Measurements from ENCODE around the gene RNF183. TPM values are rescaled to one million over a fixed set of nuclear protein-coding genes. Genes with fewer than 3 reads are reported as not detected.

The RNF183 gene
- total RNA-seq, 3 donors from 2014 or later (not counting 1 experiment from before 2014, with no cell fraction given): not detected

- peak; percentile 23 to 51 (median 41) for ATAC-seq
- Histone ChIP-seq H3K4me3 (ENCODE audit: low read length) (peak overlapping the region; percentile 89), H3K9me3 (ENCODE audit: control insufficient read depth, insufficient read depth, low read length) (no peaks in the 10 kb centered on the region), H3K27ac (ENCODE audit: low read length) (peak overlapping the region; percentile 95), H3K4me1 (ENCODE audit: control insufficient read depth, insufficient read depth, low read length) (peaks cover 8% of the 10 kb centered on the region), H3K36me3 (ENCODE audit: control insufficient read depth, insufficient read depth, low read length) (peaks cover 52% of the 10 kb centered on the region), H3K27me3 (ENCODE audit: control insufficient read depth, insufficient read depth, low read length) (no peaks in the 10 kb centered on the region)
- H3K9me3 Mint-ChIP-seq: no peaks in the 10 kb centered on the region
- intact Hi-C loops (cut with micrococcal nuclease): loop anchor here (1.0 to 10.0 kb wide), 6 partner anchors 53 to 384 kb away; partner anchors contain the start of genes C9orf43, FKBP15, POLE3 and SLC31A1
- H3K4me3 Mint-ChIP-seq: no peak overlapping the region
- WGBS (ENCODE audit: insufficient coverage): under 1% methylated on average over 12 of the region's 15 CpGs
- H3K27ac Mint-ChIP-seq: no peak overlapping the region
- TF ChIP-seq, protein P1, sequence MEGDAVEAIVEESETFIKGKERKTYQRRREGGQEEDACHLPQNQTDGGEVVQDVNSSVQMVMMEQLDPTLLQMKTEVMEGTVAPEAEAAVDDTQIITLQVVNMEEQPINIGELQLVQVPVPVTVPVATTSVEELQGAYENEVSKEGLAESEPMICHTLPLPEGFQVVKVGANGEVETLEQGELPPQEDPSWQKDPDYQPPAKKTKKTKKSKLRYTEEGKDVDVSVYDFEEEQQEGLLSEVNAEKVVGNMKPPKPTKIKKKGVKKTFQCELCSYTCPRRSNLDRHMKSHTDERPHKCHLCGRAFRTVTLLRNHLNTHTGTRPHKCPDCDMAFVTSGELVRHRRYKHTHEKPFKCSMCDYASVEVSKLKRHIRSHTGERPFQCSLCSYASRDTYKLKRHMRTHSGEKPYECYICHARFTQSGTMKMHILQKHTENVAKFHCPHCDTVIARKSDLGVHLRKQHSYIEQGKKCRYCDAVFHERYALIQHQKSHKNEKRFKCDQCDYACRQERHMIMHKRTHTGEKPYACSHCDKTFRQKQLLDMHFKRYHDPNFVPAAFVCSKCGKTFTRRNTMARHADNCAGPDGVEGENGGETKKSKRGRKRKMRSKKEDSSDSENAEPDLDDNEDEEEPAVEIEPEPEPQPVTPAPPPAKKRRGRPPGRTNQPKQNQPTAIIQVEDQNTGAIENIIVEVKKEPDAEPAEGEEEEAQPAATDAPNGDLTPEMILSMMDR (IDR thresholded peaks at IDR 0.05): peak; percentile 77
- H3K27me3 Mint-ChIP-seq (ENCODE audit: low read depth in 2 of 2): no peaks in the 10 kb centered on the region
- peaks cover 20% of the 10 kb centered on the region for H3K36me3 Mint-ChIP-seq
- DNase-seq: peak in 1 of 2 donors; percentile 80
- H3K4me1 Mint-ChIP-seq: peaks cover 4 to 11% of the 10 kb centered on the region in 2 donors
Measured at GRCh38 chr9:113274474-113275156, 28.6 kb downstream of the RNF183 start.

DNA sequence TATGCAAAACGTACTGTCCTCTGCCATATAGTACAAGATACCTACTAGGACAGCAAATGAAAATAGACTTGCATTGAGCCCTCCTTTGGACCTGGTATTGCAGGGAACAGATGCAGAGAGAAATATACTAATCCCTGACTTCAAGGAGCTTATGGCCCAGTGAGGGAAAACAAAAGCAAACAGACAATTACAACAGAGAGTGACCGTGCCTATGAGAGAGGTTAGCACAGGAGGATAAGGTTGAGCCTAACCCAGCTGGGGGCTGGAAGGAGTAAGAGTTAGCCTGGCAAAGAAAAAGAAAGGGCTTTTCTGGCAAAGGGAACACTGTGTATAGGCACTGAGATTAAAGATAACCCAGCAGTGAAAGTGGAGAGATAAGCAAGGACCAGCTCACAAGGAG lies 33.3 kb downstream of the RNF183 start:
- H3K36me3 Mint-ChIP-seq: peaks cover 13% of the 10 kb centered on the region
- H3K4me1 Mint-ChIP-seq: peaks cover 5 to 12% of the 10 kb centered on the region in 2 donors
- intact Hi-C loops (cut with micrococcal nuclease): loop anchor here (10.0 kb wide), 1 partner anchor 245 kb away; no protein-coding TSS in a partner anchor
- no peaks in the 10 kb centered on the region for H3K9me3 ChIP-seq (ENCODE audit: control insufficient read depth, insufficient read depth, low read length)
- no peak overlapping the region for H3K4me3 ChIP-seq (ENCODE audit: low read length)
- H3K4me3 Mint-ChIP-seq: no peak overlapping the region
- H3K9me3 Mint-ChIP-seq: no peaks in the 10 kb centered on the region
- ATAC-seq (no peak), DNase-seq (no peak)
- no peak overlapping the region for H3K27ac ChIP-seq (ENCODE audit: low read length)
- peaks cover 3% of the 10 kb centered on the region for H3K4me1 ChIP-seq (ENCODE audit: control insufficient read depth, insufficient read depth, low read length)
- no peak overlapping the region for H3K27ac Mint-ChIP-seq
- H3K27me3 Mint-ChIP-seq (ENCODE audit: low read depth in 2 of 2): no peaks in the 10 kb centered on the region
- 100% methylated on average over 1 of the region's 2 CpGs for WGBS (ENCODE audit: insufficient coverage)
- TF ChIP-seq, protein P1 (IDR thresholded peaks at IDR 0.05): no peak
- H3K27me3 ChIP-seq (ENCODE audit: control insufficient read depth, insufficient read depth, low read length): no peaks in the 10 kb centered on the region
- H3K36me3 ChIP-seq (ENCODE audit: control insufficient read depth, insufficient read depth, low read length): peaks cover 62% of the 10 kb centered on the region

GRCh38 chr9:113269355-113269754 lies 33.8 kb downstream of the RNF183 start:
- 100% methylated on average over 1 of the region's 2 CpGs for WGBS (ENCODE audit: insufficient coverage)
- H3K27ac ChIP-seq (ENCODE audit: low read length): no peak overlapping the region
- ATAC-seq (no peak), DNase-seq (no peak)
- H3K4me1 Mint-ChIP-seq: peaks cover 5 to 12% of the 10 kb centered on the region in 2 donors
- H3K4me1 ChIP-seq (ENCODE audit: control insufficient read depth, insufficient read depth, low read length): no peaks in the 10 kb centered on the region
- no peak overlapping the region for H3K27ac Mint-ChIP-seq
- no peaks in the 10 kb centered on the region for H3K9me3 Mint-ChIP-seq
- intact Hi-C loops (cut with micrococcal nuclease): no loop called here
- H3K36me3 ChIP-seq (ENCODE audit: control insufficient read depth, insufficient read depth, low read length): peaks cover 62% of the 10 kb centered on the region
- H3K4me3 Mint-ChIP-seq: no peak overlapping the region
- peaks cover 13% of the 10 kb centered on the region for H3K36me3 Mint-ChIP-seq
- no peak overlapping the region for H3K4me3 ChIP-seq (ENCODE audit: low read length)
- no peaks in the 10 kb centered on the region for H3K9me3 ChIP-seq (ENCODE audit: control insufficient read depth, insufficient read depth, low read length)
- no peaks in the 10 kb centered on the region for H3K27me3 ChIP-seq (ENCODE audit: control insufficient read depth, insufficient read depth, low read length)
- TF ChIP-seq, protein P1 (IDR thresholded peaks at IDR 0.05): no peak
- no peaks in the 10 kb centered on the region for H3K27me3 Mint-ChIP-seq (ENCODE audit: low read depth in 2 of 2)
